Fibroblast of skin of back (primary cell): ENCODE measurements around the gene CMBL.
A peak's percentile ranks its signal among the peaks of the same experiment; 100 is the strongest.

Experiments
- DNase-seq: peaks from one replicate; pipeline ENCODE4 v3.0.0-alpha.2; 2013

CMBL gene

GRCh38 chr5:10333154-10334006 is 25.7 kb upstream of the CMBL start:
- DNase-seq: peak; percentile 32

- DNase-seq: no peak
These were observed 24.6 kb upstream of the CMBL start for GRCh38 chr5:10332301-10332700.

DNA sequence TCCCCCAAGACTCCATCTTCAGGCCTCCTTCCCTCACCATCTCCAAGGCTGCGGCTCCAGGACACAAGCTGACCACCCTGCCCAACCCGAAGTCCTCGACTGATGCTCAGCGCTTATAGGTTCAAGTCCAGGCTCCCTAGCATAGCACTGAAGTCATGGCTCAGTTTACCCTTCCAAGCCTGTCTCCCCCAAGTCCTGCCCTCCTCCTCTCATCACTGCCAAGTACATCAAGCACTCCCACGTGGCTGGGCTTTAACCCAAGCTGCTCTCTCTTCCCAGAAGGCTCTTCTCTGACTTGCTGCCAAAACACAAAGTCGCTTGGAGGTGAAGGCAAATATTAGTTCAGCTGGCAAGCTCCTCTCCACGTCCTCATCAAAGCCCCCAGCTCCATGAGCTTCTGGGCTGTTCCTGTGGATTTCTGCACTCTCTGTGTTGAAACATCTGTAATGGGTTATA is 23.7 kb upstream of the CMBL start:
- DNase-seq: peak; percentile 77

DNA sequence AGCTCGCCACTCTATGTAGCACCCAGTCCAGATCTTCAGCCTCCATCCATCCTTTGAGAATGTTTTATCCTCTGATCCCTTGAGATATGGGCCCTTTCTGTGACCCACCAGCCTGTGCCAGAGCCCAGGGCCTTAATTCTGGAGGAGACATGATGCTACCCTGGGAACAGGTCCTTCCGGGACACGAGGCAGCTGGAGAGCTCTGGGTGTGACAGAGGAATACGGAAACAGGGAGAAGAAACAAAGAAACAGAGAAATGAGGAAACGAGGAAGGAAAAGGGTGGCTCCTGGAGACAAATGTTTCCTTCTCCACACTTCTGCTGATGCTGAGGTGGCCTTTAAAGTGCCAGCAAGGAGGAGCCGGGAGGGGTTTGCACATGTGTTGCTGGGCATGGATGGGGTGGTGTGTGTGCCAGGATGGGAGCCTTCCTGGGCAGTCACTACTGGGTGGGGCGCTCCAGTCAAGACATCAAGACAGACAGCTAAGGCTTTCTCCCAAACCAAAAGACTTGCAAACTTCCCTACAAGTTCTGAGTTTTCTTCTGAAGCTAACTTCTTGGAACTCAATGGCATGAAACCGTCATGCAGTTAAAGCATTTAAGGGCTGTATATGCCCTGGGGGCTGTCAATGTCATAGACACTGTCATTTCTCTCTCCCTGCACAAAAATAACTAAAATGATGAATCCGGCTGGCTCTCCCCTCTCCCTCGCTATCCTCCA is 23.0 kb upstream of the CMBL start:
- DNase-seq: no peak

GRCh38 chr5:10329820-10330481 is 22.2 kb upstream of the CMBL start:
- peak; percentile 62 for DNase-seq

DNA sequence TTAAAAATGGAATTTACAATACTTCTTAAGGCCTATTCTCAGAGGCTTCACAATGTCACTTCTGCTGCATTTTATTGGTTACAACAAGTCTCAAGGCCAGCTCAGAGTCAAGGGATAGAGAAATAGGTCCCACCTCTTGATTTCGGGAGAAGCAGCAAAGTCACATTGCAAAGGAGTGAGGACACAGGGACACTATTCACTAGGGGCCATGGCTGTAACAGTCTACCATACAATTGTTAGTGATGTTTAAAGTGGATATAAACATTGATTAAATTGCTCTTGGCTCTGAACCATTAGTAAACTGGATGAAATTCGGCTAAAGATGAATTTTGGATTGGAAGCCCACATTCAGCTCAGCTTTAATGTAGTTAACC is 21.7 kb upstream of the CMBL start:
- DNase-seq: no peak

GRCh38 chr5:10328323-10328722 is 20.6 kb upstream of the CMBL start:
- no peak for DNase-seq

- no peak for DNase-seq
These were observed 17.0 kb upstream of the CMBL start for GRCh38 chr5:10324518-10325370.

DNA sequence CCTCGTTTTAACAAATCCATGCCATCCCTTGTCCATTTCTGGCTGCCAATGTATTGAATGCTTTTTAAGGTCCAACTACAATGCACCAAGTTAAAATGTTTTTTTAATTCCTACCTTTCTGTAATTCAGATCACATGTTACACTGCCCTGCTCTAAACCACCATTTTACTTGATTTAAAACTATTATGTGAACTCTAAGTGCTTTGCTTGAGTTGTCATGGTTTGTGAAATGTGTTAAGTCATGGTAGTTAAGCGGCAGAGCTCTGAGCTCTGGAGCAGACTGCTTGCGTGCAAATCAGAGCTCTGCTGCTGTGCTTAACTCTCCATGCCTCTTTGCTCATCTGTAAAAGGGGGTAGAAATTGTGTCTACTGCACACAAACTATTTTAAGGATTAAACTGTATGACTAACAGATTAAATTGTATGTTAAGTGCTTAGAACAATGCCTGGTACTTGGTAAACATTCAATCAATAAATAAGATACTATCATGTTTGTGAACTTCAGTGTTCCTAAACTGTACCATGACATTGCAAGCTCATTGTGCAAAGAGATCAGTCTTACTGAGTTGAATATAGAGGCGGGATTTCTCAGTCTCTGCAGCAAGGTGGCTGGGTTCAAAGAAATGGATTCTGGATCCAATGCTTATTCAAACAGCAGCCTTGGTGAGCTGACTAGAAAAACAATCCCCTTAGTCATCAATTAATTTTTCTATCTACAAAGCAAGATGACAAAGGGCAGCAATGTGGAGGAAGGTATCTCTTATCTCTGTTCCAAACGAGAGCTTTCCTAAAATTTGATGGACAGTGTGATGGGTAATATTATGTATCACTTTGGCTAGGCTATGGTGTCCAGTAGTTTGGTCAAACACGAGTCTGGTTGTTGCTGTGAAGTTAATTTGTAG is 16.1 kb upstream of the CMBL start:
- no peak for DNase-seq

DNA sequence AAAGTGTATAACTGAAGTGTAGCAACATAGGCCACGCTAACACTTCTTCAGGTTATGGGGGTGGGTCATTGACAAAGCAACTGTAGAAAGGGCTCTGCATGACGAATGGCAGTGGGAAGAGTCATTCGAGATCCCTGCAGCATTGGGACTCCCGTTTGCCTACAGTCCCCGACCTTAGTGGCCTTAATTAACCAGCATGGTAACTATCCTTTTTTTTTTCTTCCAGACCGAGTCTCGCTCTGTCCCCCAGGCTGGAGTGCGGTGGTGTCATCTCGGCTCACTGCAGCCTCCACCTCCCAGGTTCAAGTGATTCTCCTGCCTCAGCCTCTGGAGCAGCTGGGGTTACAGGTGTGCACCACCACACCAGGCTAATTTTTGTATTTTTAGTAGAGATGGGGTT is 14.2 kb upstream of the CMBL start:
- no peak for DNase-seq

DNA sequence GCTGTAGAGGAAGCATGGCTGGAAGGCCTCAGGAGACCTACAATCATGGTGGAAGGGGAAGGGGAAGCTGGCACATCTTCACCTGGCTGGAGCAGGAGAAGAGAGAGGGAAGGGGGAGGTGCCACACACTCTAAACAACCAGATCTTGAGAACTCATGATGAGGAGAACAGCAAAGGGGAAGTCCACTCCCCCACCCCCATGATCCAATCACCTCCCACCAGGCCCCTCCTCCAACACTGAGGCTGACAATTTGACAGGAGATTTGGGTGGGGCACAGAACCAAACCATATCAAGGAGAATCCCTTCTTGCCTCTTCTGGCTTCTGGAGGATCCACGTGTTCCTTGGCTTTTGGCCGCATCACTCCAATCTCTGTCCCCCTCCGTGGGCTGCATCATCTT is 13.1 kb upstream of the CMBL start:
- DNase-seq: no peak

DNA sequence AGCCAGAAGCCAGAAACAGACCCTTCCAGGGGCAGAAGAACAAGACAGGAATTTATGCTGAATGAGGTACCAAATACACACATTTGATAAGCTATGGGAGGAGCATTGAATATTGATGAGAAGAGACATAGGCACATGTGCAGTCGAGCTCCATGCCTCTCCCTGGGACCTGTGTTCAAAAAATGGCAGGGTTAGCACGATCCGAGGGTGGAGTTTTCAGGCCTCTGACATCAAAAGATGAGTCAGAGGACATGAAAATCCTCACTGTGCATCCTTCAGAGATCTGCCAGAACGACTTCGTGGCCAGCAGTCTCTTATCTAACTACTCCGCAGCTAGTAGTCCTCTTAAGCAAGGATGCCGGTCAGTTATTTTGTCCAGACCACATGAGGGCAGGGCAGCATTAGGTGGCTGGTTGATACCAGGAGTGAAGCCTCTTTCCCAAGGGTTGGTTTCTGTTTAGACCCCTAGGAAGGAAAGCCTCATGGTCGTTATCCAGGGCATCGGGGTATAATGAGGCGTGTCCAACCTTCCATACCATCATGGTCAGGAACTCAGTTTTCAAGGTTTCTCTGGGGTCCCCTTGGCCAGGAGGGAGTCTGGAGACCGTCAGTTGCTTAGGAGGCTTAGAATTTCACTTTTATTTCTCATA is 11.6 kb upstream of the CMBL start:
- DNase-seq: no peak

DNA sequence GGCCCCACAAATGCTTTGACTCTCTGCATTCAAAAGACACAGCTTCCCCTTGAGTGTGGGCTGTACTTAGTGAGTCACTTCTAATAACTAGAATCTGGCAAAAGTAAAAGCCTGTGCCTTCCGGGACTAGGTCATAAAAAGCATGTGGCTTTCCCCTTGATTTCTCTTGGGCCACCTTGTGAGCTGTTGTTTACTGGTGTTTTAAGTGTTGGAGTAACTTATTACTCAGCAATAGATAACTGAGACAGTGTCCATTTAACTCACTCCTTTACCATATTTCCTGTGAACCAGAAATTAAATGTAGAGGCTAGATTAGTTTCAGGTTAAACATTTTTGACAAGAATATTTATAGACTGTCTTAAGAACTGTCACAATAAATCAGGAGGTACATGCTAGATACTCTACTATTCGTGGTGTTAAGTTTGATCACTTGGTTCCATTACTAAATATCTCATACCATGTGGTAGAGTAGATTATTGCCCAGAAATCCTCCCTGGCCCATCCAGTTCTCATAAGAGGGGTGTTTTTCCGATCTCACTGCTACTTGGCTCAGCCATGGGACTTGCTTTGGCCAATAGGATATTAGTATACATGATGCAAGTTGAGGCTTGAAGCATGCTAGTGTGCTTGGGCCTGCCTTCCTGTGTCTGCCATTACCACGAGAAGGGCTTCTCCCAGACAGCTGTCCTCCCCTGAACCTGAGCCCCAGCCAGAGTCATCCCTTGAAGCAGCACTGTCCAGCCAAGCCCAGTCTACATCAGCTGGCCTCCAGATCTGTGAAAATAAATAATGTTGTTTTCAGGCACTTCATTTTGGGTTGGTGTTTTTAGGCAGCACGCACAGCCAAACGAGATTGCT is 10.4 kb upstream of the CMBL start:
- DNase-seq: no peak

GRCh38 chr5:10315824-10316509 is 8.3 kb upstream of the CMBL start:
- no peak for DNase-seq

DNA sequence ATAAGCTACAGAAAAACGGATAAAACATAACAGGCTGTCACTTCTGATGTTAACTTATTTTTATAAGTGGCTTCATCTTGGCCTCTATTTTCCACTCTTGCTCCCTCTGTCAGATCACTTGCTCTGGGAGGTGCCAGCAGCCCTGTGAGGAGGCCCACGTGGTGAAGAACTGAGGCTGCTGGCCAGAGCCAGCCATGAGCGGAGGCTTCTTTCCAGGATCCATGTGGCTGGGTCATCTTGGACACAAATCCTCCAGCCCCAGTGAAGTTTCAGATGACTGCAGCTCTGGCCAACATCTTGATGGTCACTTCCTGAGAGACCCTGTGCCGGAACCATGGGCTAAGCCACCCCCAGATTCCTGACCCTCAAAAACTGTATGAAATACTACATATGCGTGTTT is 7.5 kb upstream of the CMBL start:
- no peak for DNase-seq

- DNase-seq: no peak
These were observed 4.1 kb upstream of the CMBL start for GRCh38 chr5:10311595-10312425.

DNA sequence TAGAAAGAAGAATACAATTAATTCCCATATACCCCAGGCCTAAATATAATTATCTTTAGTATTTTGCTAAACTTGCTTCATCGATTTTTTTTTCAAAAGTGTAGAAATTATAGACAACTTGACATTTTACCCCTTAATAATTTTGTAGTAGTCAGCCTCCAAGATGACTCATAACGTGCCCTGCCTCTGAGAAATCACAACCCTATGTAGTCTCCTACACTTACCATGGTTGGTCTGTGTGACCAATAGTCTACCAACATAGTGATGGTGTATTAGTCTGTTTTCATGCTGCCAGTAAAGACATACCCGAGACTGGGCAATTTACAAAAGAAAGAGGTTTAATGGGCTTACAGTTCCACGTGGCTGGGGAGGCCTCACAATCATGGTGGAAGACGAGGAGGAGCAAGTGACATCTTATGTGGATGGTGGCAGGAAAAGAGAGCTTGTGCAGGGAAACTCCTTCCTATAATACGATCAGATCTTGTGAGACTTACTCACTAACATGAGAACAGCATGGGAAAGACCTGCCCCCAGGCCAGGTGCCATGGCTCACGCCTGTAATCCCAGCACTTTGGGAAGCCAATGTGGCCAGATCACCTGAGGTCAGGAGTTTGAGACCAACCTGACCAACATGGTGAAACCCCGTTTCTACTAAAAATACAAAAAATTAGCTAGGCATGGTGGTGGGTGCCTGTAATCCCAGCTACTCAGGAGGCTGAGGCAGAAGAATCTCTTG is 3.3 kb upstream of the CMBL start:
- DNase-seq: peak; percentile 46
